HepG2 (cell line): ENCODE results near the gene FGF21. TPM values are rescaled to one million over a fixed set of nuclear protein-coding genes. Genes with fewer than 3 reads are reported as not detected.

Source experiments
- HNRNPUL1 ChIP-seq: fragments of 200-400 bp; formaldehyde crosslinking; IDR thresholded peaks from 2 replicates; pipeline ENCODE4 v1.6.1; 2017; ENCODE audit warnings: low read depth, mild to moderate bottlenecking, low read length, moderate library complexity
- KLF11 ChIP-seq: IDR thresholded peaks from 2 replicates; pipeline ENCODE4 v1.6.1; 2016; ENCODE audit warnings: missing compliant biosample characterization
- LCORL ChIP-seq, 2 experiments: fragments of 450-650 bp in 1 of 2; sonication (generic) in 1 of 2; formaldehyde crosslinking in 1 of 2; IDR thresholded peaks; 2 replicates each; pipeline versions ENCODE4 v1.5.0 to v1.6.1; 2017 to 2020; ENCODE audit warnings: antibody characterized with exemption in 1 of 2, missing genetic modification reagents in 1 of 2
- MEIS2 ChIP-seq: sonication (generic); formaldehyde crosslinking; IDR thresholded peaks from 2 replicates; pipeline ENCODE4 v1.9.0; 2021; ENCODE audit warnings: mild to moderate bottlenecking, missing genetic modification reagents
- NRL ChIP-seq: sonication (generic); formaldehyde crosslinking; IDR thresholded peaks from 2 replicates; pipeline ENCODE4 v1.5.0; 2020; ENCODE audit warnings: missing genetic modification reagents, mild to moderate bottlenecking, moderate library complexity, borderline replicate concordance
- RAD51 ChIP-seq: fragments of 450-650 bp; IDR thresholded peaks from 2 replicates; pipeline ENCODE4 v1.6.1; 2016; ENCODE audit warnings: borderline replicate concordance
- SMC3 ChIP-seq: IDR thresholded peaks from 2 replicates; pipeline ENCODE4 v1.6.1; 2011; ENCODE audit warnings: low read length, improper control_type of control experiment
- YEATS4 ChIP-seq: sonication (generic); formaldehyde crosslinking; IDR thresholded peaks from 2 replicates; pipeline ENCODE4 v1.4.0; 2020; ENCODE audit warnings: missing genetic modification reagents, borderline replicate concordance
- ZBTB7B ChIP-seq: sonication (generic); formaldehyde crosslinking; IDR thresholded peaks from 2 replicates; pipeline ENCODE4 v1.4.0; 2020; ENCODE audit warnings: missing genetic modification reagents
- ZNF12 ChIP-seq: sonication (generic); formaldehyde crosslinking; IDR thresholded peaks from 2 replicates; pipeline ENCODE4 v1.5.0; 2020; ENCODE audit warnings: missing genetic modification reagents
- ZNF136 ChIP-seq: sonication (generic); formaldehyde crosslinking; IDR thresholded peaks from 2 replicates; pipeline ENCODE4 v1.8.1; 2022; ENCODE audit warnings: low read depth, mild to moderate bottlenecking, moderate library complexity, missing genetic modification reagents
- polyA plus RNA-seq, 8 experiments: library from polyadenylated mRNA; depleted of rRNA in 3 of 8; stranded (reverse) in 7 of 8; unstranded in 1 of 8; fragments of >200 nt; fragmentation: Illumina TruSeq in 4 of 8; extraction: Trizol in 4 of 8; gene quantifications; 2 replicates each; pipeline versions ENCODE4 v1.2.1 to v1.2.3, GENCODE V29; 2011 to 2016; ENCODE audit warnings: low read depth in 4 of 8, missing spikeins in 1 of 8, mixed read lengths in 1 of 8; ENCODE audit not compliant: insufficient read depth in 1 of 8
- total RNA-seq, 5 experiments: library from RNA; depleted of rRNA; stranded (reverse); fragments of >200 nt; fragmentation: Illumina TruSeq; extraction: Trizol; gene quantifications; 2 replicates each; pipeline ENCODE4 v1.2.3, GENCODE V29; 2016; ENCODE audit warnings: low read depth in 1 of 5
- TF ChIP-seq, protein P1 (sequence below): sonication (generic); formaldehyde crosslinking; IDR thresholded peaks from 2 replicates; pipeline ENCODE4 v1.9.0; 2021; ENCODE audit warnings: mild to moderate bottlenecking, missing genetic modification reagents
- TF ChIP-seq, protein P2 (sequence below): sonication (generic); formaldehyde crosslinking; IDR thresholded peaks from 2 replicates; pipeline ENCODE4 v1.5.0; 2020; ENCODE audit warnings: mild to moderate bottlenecking, missing genetic modification reagents
- TF ChIP-seq, protein P3 (sequence below): sonication (generic); formaldehyde crosslinking; IDR thresholded peaks from 2 replicates; pipeline ENCODE4 v1.4.0; 2020; ENCODE audit warnings: mild to moderate bottlenecking, missing genetic modification reagents
- TF ChIP-seq, protein P4 (sequence below): sonication (generic); formaldehyde crosslinking; IDR thresholded peaks from 2 replicates; pipeline ENCODE4 v1.9.0; 2021; ENCODE audit warnings: missing genetic modification reagents, mild to moderate bottlenecking, borderline replicate concordance
- TF ChIP-seq, protein P5 (sequence below): sonication (generic); formaldehyde crosslinking; IDR thresholded peaks from 2 replicates; pipeline ENCODE4 v1.4.0; 2020; ENCODE audit warnings: missing genetic modification reagents

The FGF21 gene
- total and polyA plus RNA-seq, 2 of the 13 experiments (the other 11 are each of a cell fraction or from before 2014, with no cell fraction given): 0.17 TPM; not detected in 1

DNA sequence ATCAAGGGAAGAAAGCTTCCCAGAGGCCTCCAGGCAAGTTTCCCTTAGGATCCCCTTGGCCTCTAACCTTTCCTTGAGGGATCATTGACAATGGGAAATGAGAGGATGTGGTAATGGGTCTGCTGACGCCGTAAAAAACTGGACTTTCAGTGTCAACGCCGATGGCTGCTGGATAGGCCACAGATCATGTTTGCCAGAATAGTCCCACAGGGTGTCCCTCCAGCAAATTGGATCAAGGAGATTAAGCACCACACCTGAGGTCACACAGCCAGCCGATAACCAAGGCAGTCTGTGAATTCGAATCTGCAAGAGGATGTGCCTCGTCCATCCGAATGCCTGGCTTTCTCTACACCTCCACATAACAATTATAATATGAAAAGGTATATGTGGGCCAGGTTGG lies 37.9 kb downstream of the FGF21 start (continued):
- TF ChIP-seq, protein P1, sequence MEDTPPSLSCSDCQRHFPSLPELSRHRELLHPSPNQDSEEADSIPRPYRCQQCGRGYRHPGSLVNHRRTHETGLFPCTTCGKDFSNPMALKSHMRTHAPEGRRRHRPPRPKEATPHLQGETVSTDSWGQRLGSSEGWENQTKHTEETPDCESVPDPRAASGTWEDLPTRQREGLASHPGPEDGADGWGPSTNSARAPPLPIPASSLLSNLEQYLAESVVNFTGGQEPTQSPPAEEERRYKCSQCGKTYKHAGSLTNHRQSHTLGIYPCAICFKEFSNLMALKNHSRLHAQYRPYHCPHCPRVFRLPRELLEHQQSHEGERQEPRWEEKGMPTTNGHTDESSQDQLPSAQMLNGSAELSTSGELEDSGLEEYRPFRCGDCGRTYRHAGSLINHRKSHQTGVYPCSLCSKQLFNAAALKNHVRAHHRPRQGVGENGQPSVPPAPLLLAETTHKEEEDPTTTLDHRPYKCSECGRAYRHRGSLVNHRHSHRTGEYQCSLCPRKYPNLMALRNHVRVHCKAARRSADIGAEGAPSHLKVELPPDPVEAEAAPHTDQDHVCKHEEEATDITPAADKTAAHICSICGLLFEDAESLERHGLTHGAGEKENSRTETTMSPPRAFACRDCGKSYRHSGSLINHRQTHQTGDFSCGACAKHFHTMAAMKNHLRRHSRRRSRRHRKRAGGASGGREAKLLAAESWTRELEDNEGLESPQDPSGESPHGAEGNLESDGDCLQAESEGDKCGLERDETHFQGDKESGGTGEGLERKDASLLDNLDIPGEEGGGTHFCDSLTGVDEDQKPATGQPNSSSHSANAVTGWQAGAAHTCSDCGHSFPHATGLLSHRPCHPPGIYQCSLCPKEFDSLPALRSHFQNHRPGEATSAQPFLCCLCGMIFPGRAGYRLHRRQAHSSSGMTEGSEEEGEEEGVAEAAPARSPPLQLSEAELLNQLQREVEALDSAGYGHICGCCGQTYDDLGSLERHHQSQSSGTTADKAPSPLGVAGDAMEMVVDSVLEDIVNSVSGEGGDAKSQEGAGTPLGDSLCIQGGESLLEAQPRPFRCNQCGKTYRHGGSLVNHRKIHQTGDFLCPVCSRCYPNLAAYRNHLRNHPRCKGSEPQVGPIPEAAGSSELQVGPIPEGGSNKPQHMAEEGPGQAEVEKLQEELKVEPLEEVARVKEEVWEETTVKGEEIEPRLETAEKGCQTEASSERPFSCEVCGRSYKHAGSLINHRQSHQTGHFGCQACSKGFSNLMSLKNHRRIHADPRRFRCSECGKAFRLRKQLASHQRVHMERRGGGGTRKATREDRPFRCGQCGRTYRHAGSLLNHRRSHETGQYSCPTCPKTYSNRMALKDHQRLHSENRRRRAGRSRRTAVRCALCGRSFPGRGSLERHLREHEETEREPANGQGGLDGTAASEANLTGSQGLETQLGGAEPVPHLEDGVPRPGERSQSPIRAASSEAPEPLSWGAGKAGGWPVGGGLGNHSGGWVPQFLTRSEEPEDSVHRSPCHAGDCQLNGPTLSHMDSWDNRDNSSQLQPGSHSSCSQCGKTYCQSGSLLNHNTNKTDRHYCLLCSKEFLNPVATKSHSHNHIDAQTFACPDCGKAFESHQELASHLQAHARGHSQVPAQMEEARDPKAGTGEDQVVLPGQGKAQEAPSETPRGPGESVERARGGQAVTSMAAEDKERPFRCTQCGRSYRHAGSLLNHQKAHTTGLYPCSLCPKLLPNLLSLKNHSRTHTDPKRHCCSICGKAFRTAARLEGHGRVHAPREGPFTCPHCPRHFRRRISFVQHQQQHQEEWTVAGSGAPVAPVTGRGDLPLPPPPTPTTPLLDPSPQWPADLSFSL: no peak
- TF ChIP-seq, protein P2, sequence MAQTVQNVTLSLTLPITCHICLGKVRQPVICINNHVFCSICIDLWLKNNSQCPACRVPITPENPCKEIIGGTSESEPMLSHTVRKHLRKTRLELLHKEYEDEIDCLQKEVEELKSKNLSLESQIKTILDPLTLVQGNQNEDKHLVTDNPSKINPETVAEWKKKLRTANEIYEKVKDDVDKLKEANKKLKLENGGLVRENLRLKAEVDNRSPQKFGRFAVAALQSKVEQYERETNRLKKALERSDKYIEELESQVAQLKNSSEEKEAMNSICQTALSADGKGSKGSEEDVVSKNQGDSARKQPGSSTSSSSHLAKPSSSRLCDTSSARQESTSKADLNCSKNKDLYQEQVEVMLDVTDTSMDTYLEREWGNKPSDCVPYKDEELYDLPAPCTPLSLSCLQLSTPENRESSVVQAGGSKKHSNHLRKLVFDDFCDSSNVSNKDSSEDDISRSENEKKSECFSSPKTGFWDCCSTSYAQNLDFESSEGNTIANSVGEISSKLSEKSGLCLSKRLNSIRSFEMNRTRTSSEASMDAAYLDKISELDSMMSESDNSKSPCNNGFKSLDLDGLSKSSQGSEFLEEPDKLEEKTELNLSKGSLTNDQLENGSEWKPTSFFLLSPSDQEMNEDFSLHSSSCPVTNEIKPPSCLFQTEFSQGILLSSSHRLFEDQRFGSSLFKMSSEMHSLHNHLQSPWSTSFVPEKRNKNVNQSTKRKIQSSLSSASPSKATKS (CRISPR knock-in tag): no peak
- TF ChIP-seq ZBTB7B (CRISPR knock-in tag): no peak
- TF ChIP-seq, protein P3, sequence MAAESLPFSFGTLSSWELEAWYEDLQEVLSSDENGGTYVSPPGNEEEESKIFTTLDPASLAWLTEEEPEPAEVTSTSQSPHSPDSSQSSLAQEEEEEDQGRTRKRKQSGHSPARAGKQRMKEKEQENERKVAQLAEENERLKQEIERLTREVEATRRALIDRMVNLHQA (CRISPR knock-in tag): no peak
- TF ChIP-seq, protein P4, sequence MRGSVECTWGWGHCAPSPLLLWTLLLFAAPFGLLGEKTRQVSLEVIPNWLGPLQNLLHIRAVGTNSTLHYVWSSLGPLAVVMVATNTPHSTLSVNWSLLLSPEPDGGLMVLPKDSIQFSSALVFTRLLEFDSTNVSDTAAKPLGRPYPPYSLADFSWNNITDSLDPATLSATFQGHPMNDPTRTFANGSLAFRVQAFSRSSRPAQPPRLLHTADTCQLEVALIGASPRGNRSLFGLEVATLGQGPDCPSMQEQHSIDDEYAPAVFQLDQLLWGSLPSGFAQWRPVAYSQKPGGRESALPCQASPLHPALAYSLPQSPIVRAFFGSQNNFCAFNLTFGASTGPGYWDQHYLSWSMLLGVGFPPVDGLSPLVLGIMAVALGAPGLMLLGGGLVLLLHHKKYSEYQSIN (CRISPR knock-in tag): no peak
- no peak for TF ChIP-seq LCORL (IDR thresholded peaks at IDR 0.05)
- peak; percentile 47; the same call in 1 of the 2 replicates for TF ChIP-seq LCORL (CRISPR knock-in tag; IDR thresholded peaks at IDR 0.05)
- TF ChIP-seq ZNF136 (CRISPR knock-in tag): no peak
- TF ChIP-seq HNRNPUL1: no peak
- TF ChIP-seq SMC3: no peak
- no peak for TF ChIP-seq YEATS4 (CRISPR knock-in tag)
- TF ChIP-seq NRL (CRISPR knock-in tag): no peak
- no peak for TF ChIP-seq MEIS2 (CRISPR knock-in tag)
- no peak for TF ChIP-seq RAD51
- TF ChIP-seq KLF11 (CRISPR knock-in tag): no peak
- TF ChIP-seq, protein P5, sequence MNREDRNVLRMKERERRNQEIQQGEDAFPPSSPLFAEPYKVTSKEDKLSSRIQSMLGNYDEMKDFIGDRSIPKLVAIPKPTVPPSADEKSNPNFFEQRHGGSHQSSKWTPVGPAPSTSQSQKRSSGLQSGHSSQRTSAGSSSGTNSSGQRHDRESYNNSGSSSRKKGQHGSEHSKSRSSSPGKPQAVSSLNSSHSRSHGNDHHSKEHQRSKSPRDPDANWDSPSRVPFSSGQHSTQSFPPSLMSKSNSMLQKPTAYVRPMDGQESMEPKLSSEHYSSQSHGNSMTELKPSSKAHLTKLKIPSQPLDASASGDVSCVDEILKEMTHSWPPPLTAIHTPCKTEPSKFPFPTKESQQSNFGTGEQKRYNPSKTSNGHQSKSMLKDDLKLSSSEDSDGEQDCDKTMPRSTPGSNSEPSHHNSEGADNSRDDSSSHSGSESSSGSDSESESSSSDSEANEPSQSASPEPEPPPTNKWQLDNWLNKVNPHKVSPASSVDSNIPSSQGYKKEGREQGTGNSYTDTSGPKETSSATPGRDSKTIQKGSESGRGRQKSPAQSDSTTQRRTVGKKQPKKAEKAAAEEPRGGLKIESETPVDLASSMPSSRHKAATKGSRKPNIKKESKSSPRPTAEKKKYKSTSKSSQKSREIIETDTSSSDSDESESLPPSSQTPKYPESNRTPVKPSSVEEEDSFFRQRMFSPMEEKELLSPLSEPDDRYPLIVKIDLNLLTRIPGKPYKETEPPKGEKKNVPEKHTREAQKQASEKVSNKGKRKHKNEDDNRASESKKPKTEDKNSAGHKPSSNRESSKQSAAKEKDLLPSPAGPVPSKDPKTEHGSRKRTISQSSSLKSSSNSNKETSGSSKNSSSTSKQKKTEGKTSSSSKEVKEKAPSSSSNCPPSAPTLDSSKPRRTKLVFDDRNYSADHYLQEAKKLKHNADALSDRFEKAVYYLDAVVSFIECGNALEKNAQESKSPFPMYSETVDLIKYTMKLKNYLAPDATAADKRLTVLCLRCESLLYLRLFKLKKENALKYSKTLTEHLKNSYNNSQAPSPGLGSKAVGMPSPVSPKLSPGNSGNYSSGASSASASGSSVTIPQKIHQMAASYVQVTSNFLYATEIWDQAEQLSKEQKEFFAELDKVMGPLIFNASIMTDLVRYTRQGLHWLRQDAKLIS (CRISPR knock-in tag): no peak
- TF ChIP-seq ZNF12 (CRISPR knock-in tag): no peak
